ENCODE data around the gene SRXN1.

The SRXN1 gene

GRCh38 chr20:623704-624103 is 29.3 kb downstream of the SRXN1 start:
- H3K36me3 ChIP-seq (ENCODE audit: insufficient read depth, low read depth, low read length): no peaks in the 10 kb centered on the region
- no peaks in the 10 kb centered on the region for H3K9me3 ChIP-seq (ENCODE audit: insufficient read depth, low read depth, low read length)
- H3K9ac ChIP-seq (ENCODE audit: low read depth, low read length): no peak overlapping the region
- H3K27ac ChIP-seq (ENCODE audit: low read length): no peak overlapping the region
- no peak overlapping the region for H3K4me3 ChIP-seq (ENCODE audit: low read length)
- no peaks in the 10 kb centered on the region; the same call in 1 of the 2 replicates for H3K27me3 ChIP-seq (ENCODE audit: insufficient read depth, low read length)
- peaks cover 12% of the 10 kb centered on the region; the same call in 1 of the 2 replicates for H3K4me1 ChIP-seq (ENCODE audit: insufficient read depth, low read length)

- H3K27ac ChIP-seq (ENCODE audit: low read length): no peak overlapping the region
- no peaks in the 10 kb centered on the region; the same call in 1 of the 2 replicates for H3K27me3 ChIP-seq (ENCODE audit: insufficient read depth, low read length)
- no peak overlapping the region for H3K4me3 ChIP-seq (ENCODE audit: low read length)
- no peaks in the 10 kb centered on the region for H3K9me3 ChIP-seq (ENCODE audit: insufficient read depth, low read depth, low read length)
- H3K36me3 ChIP-seq (ENCODE audit: insufficient read depth, low read depth, low read length): no peaks in the 10 kb centered on the region
- H3K4me1 ChIP-seq (ENCODE audit: insufficient read depth, low read length): peaks cover 12% of the 10 kb centered on the region; the same call in 1 of the 2 replicates
- H3K9ac ChIP-seq (ENCODE audit: low read depth, low read length): no peak overlapping the region
These were observed 30.0 kb downstream of the SRXN1 start for GRCh38 chr20:623021-623420.

- H3K9ac ChIP-seq (ENCODE audit: low read depth, low read length): no peak overlapping the region
- H3K27ac ChIP-seq (ENCODE audit: low read length): no peak overlapping the region
- peaks cover 12% of the 10 kb centered on the region; the same call in 1 of the 2 replicates for H3K4me1 ChIP-seq (ENCODE audit: insufficient read depth, low read length)
- no peaks in the 10 kb centered on the region for H3K9me3 ChIP-seq (ENCODE audit: insufficient read depth, low read depth, low read length)
- H3K4me3 ChIP-seq (ENCODE audit: low read length): no peak overlapping the region
- no peaks in the 10 kb centered on the region for H3K36me3 ChIP-seq (ENCODE audit: insufficient read depth, low read depth, low read length)
- H3K27me3 ChIP-seq (ENCODE audit: insufficient read depth, low read length): no peaks in the 10 kb centered on the region; the same call in 1 of the 2 replicates
These were observed 30.8 kb downstream of the SRXN1 start for GRCh38 chr20:622161-622560.

GRCh38 chr20:621125-621756 is 31.8 kb downstream of the SRXN1 start:
- Histone ChIP-seq H3K9ac (ENCODE audit: low read depth, low read length) (peak overlapping the region; percentile 43; the same call in 1 of the 2 replicates), H3K9me3 (ENCODE audit: insufficient read depth, low read depth, low read length) (no peaks in the 10 kb centered on the region), H3K36me3 (ENCODE audit: insufficient read depth, low read depth, low read length) (no peaks in the 10 kb centered on the region), H3K4me3 (ENCODE audit: low read length) (no peak overlapping the region; the same call in 1 of the 2 replicates), H3K27ac (ENCODE audit: low read length) (no peak overlapping the region), H3K27me3 (ENCODE audit: insufficient read depth, low read length) (no peaks in the 10 kb centered on the region), H3K4me1 (ENCODE audit: insufficient read depth, low read length) (peaks cover 15% of the 10 kb centered on the region)

- peaks cover 15% of the 10 kb centered on the region for H3K4me1 ChIP-seq (ENCODE audit: insufficient read depth, low read length)
- no peak overlapping the region for H3K9ac ChIP-seq (ENCODE audit: low read depth, low read length)
- no peaks in the 10 kb centered on the region for H3K9me3 ChIP-seq (ENCODE audit: insufficient read depth, low read depth, low read length)
- H3K27ac ChIP-seq (ENCODE audit: low read length): no peak overlapping the region
- no peak overlapping the region for H3K4me3 ChIP-seq (ENCODE audit: low read length)
- H3K27me3 ChIP-seq (ENCODE audit: insufficient read depth, low read length): no peaks in the 10 kb centered on the region
- H3K36me3 ChIP-seq (ENCODE audit: insufficient read depth, low read depth, low read length): no peaks in the 10 kb centered on the region
These were observed 32.8 kb downstream of the SRXN1 start for GRCh38 chr20:620246-620645.

GRCh38 chr20:618980-619379 is 34.0 kb downstream of the SRXN1 start:
- H3K27me3 ChIP-seq (ENCODE audit: insufficient read depth, low read length): peaks cover under 1% of the 10 kb centered on the region; the same call in 1 of the 2 replicates
- no peaks in the 10 kb centered on the region for H3K9me3 ChIP-seq (ENCODE audit: insufficient read depth, low read depth, low read length)
- H3K36me3 ChIP-seq (ENCODE audit: insufficient read depth, low read depth, low read length): no peaks in the 10 kb centered on the region
- H3K4me3 ChIP-seq (ENCODE audit: low read length): no peak overlapping the region
- no peak overlapping the region for H3K27ac ChIP-seq (ENCODE audit: low read length)
- peaks cover 15% of the 10 kb centered on the region for H3K4me1 ChIP-seq (ENCODE audit: insufficient read depth, low read length)
- H3K9ac ChIP-seq (ENCODE audit: low read depth, low read length): no peak overlapping the region

- Histone ChIP-seq H3K36me3 (ENCODE audit: insufficient read depth, low read depth, low read length) (no peaks in the 10 kb centered on the region), H3K4me3 (ENCODE audit: low read length) (no peak overlapping the region), H3K9ac (ENCODE audit: low read depth, low read length) (no peak overlapping the region), H3K27me3 (ENCODE audit: insufficient read depth, low read length) (peaks cover 7% of the 10 kb centered on the region; the same call in 1 of the 2 replicates), H3K9me3 (ENCODE audit: insufficient read depth, low read depth, low read length) (no peaks in the 10 kb centered on the region), H3K27ac (ENCODE audit: low read length) (no peak overlapping the region), H3K4me1 (ENCODE audit: insufficient read depth, low read length) (peaks cover 12% of the 10 kb centered on the region)
These were observed 34.9 kb downstream of the SRXN1 start for GRCh38 chr20:617934-618690.

GRCh38 chr20:615514-615913 is 37.5 kb downstream of the SRXN1 start:
- Histone ChIP-seq H3K36me3 (ENCODE audit: insufficient read depth, low read depth, low read length) (no peaks in the 10 kb centered on the region), H3K4me1 (ENCODE audit: insufficient read depth, low read length) (peaks cover 13% of the 10 kb centered on the region; the same call in 1 of the 2 replicates), H3K27me3 (ENCODE audit: insufficient read depth, low read length) (peaks cover 31% of the 10 kb centered on the region), H3K9me3 (ENCODE audit: insufficient read depth, low read depth, low read length) (no peaks in the 10 kb centered on the region), H3K27ac (ENCODE audit: low read length) (no peak overlapping the region), H3K4me3 (ENCODE audit: low read length) (no peak overlapping the region), H3K9ac (ENCODE audit: low read depth, low read length) (no peak overlapping the region)

GRCh38 chr20:611843-612185 is 41.2 kb downstream of the SRXN1 start:
- Histone ChIP-seq H3K27ac (ENCODE audit: low read length) (no peak overlapping the region), H3K9me3 (ENCODE audit: insufficient read depth, low read depth, low read length) (no peaks in the 10 kb centered on the region), H3K27me3 (ENCODE audit: insufficient read depth, low read length) (peaks cover 57% of the 10 kb centered on the region), H3K36me3 (ENCODE audit: insufficient read depth, low read depth, low read length) (no peaks in the 10 kb centered on the region), H3K4me3 (ENCODE audit: low read length) (no peak overlapping the region; the same call in 1 of the 2 replicates), H3K9ac (ENCODE audit: low read depth, low read length) (no peak overlapping the region), H3K4me1 (ENCODE audit: insufficient read depth, low read length) (peaks cover 17% of the 10 kb centered on the region; the same call in 1 of the 2 replicates)

- H3K9me3 ChIP-seq (ENCODE audit: insufficient read depth, low read depth, low read length): no peaks in the 10 kb centered on the region
- peaks cover 57% of the 10 kb centered on the region for H3K27me3 ChIP-seq (ENCODE audit: insufficient read depth, low read length)
- no peak overlapping the region for H3K27ac ChIP-seq (ENCODE audit: low read length)
- no peak overlapping the region for H3K9ac ChIP-seq (ENCODE audit: low read depth, low read length)
- no peaks in the 10 kb centered on the region for H3K36me3 ChIP-seq (ENCODE audit: insufficient read depth, low read depth, low read length)
- H3K4me3 ChIP-seq (ENCODE audit: low read length): no peak overlapping the region; the same call in 1 of the 2 replicates
- H3K4me1 ChIP-seq (ENCODE audit: insufficient read depth, low read length): peaks cover 14% of the 10 kb centered on the region; the same call in 1 of the 2 replicates
These were observed 41.8 kb downstream of the SRXN1 start for GRCh38 chr20:611047-611842.

- Histone ChIP-seq H3K4me1 (ENCODE audit: insufficient read depth, low read length) (peaks cover 14% of the 10 kb centered on the region; the same call in 1 of the 2 replicates), H3K27ac (ENCODE audit: low read length) (no peak within 1 kb of the TSS), H3K9ac (ENCODE audit: low read depth, low read length) (no peak within 1 kb of the TSS), H3K36me3 (ENCODE audit: insufficient read depth, low read depth, low read length) (no peaks in the 10 kb centered on the region), H3K9me3 (ENCODE audit: insufficient read depth, low read depth, low read length) (no peaks in the 10 kb centered on the region), H3K27me3 (ENCODE audit: insufficient read depth, low read length) (peaks cover 57% of the 10 kb centered on the region), H3K4me3 (ENCODE audit: low read length) (peak within 1 kb of the TSS; percentile 61)
These were observed 42.6 kb downstream of the SRXN1 start, which contains the start of gene TCF15 for GRCh38 chr20:610130-611046. TCF15 (minus strand) TSS chr20:610309; CDS start chr20:610237, 72 bp downstream.

All from iPS-20b (cell line).